SKM-1 (cell line): ENCODE measurements around the gene FARP2.
"Not testable (repeated sequence)": the region's sequence is repeated elsewhere in the genome, so short reads cannot be mapped to it uniquely, and the experiment has no call there.

Experiments used
- DNase-seq: peaks from one replicate; lab custom pipeline; 2025; ENCODE audit not compliant: unreplicated experiment; lab: John Stamatoyannopoulos, UW

Gene FARP2

DNA sequence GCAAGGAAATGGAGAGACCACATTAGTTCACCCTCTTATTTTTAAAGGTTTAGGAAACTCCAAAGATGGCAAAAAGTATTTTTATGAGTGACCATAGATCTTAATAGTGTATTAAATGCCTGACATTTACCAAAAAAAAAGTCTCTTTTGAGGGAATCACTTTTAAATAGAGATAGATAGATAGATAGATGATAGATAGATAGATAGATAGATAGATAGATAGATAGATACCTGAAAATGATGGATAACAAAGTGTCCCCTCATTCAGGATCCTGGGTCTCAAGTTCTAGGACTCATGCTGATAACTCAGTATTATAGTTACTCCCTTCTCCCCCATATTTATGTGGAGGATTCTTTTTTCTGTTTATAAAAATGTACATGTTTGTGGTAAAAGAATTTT is 52.8 kb downstream of the FARP2 start:
- DNase-seq: no peak

GRCh38 chr2:241410739-241411176 is 54.7 kb downstream of the FARP2 start:
- no peak for DNase-seq

GRCh38 chr2:241412144-241412543 is 56.1 kb downstream of the FARP2 start:
- DNase-seq: no peak

- DNase-seq: not testable (repeated sequence)
Measured at GRCh38 chr2:241413501-241413900, 57.4 kb downstream of the FARP2 start.

DNA sequence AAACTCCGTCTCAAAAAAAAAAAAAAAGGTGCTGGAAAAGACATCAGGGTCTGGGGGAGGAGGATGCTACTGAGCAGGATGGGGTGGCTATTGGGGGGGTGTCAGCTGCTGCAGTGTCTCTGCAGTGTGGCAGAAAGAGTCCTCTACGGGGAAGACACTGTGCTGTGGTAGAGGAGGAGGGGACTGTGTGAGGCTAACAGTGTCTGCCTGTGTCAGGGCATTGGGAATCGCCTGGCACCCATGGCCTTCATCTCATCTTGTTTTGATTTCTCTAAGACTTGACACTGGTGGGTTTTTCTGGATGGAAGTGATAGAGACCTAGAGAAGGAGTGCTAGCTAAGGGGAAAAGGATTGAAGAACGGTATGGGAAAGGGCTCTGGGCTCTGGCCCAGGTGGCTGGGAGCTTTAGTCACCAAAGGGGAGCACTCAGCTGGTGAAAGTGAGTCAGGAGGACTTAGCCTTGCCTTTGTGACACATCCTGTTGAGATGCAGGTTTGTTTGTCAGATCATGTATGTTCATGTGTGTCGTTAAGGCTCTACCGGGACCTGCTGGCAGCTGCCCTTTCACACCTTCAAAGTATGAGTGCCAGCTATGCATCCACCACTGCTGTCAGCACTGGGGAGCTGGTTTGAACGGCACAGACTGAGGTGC is 58.0 kb downstream of the FARP2 start:
- DNase-seq: no peak

DNA sequence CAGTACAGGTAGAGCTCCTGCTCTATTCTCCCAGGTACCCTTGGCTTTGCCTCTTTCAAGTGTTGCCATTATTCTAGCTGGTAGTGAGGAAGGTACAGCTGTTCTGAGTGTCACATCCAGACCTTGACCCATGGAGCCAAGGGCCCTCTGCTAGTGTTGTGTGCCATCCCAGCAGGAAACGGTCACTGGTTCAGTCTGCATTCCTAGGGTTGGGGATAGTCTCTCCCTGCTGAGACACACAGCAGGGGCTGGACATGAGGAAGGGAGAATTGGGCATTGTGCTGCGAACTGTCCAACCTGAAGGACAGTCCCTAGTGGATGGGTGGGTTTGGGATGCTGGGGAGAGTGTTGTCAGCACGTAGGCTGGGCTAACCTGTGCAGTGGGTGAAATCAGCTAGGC is 59.1 kb downstream of the FARP2 start:
- no peak for DNase-seq

GRCh38 chr2:241417626-241418025 is 61.5 kb downstream of the FARP2 start:
- no peak for DNase-seq

- DNase-seq: no peak
Measured at GRCh38 chr2:241421330-241421729, 65.2 kb downstream of the FARP2 start.

GRCh38 chr2:241421942-241422341 is 65.9 kb downstream of the FARP2 start:
- DNase-seq: not testable (repeated sequence)

- no peak for DNase-seq
Measured at GRCh38 chr2:241422350-241422749, 66.3 kb downstream of the FARP2 start.

DNA sequence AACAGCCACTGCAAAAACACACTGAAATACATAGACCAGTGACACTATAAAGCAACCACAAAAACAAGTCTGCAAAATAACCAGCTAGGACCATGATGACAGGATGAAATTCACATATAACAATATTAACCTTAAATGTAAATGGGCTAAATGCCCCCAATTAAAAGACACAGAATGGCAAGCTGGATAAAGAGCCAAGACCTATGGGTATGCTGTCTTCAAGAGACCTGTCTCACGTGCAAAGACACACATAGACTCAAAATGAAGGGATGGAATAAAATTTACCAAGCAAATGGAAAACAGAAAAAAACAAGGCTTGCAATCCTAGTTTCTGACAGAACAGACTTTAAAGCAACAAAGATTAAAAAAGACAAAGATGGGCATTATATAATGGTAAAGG is 67.4 kb downstream of the FARP2 start:
- DNase-seq: not testable (repeated sequence)

GRCh38 chr2:241425368-241425767 is 69.3 kb downstream of the FARP2 start:
- no peak for DNase-seq

- DNase-seq: no peak
Measured at GRCh38 chr2:241430178-241430577, 74.1 kb downstream of the FARP2 start.

GRCh38 chr2:241432824-241433448 is 76.9 kb downstream of the FARP2 start:
- DNase-seq: no peak

DNA sequence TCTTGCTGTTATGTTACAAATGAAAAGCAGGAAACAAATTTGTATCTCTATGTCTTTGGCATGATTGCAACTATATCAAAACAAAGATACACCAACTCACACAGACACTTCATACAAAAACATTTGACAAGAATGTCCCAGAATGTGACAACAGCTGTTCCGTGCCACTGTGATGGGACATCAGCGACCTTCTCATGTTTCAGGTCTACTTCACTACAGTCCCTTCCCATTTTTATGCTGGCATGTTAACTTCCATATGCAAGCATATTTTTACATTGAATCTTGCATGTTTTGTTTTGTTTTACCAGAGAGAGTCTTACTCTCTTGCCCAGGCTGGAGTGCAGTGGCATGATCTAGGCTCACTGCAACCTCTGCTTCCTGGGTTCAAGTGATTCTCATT is 81.1 kb downstream of the FARP2 start:
- no peak for DNase-seq

- no peak for DNase-seq
Measured at GRCh38 chr2:241441492-241441891, 85.4 kb downstream of the FARP2 start.

GRCh38 chr2:241443486-241444223 is 87.6 kb downstream of the FARP2 start:
- peak; percentile 41 for DNase-seq

- DNase-seq: no peak
Measured at GRCh38 chr2:241445426-241445825, 89.3 kb downstream of the FARP2 start.

- not testable (repeated sequence) for DNase-seq
Measured at GRCh38 chr2:241450092-241450491, 94.0 kb downstream of the FARP2 start.

DNA sequence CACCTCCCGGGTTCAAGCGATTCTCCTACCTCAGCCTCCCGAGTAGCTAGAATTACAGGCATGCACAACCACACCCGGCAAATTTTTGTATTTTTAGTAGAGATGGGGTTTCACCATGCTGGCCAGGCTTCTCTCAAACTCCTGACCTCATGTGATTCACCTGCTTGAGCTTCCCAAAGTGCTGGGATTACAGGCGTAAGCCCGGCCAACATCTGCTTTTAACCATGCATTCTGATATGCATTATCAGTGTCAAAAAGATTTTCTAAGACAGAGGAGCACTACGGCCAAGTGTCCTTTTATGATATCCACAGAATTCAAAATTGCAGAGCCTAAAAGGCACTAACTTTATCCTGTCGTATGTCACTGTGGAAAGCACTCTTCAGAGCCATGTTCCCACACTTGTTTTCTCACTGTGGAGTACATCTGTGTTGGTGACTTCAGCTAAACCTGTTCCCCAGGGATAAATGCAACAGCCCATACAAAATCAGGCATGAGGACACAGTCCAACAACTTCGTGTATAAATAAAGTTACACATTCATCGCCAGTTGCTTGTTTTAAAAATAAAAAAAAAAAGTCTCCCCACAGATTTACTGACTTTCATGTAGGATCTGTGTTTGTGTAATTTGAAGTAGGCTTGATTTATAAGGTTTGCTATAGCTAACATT is 95.9 kb downstream of the FARP2 start:
- no peak for DNase-seq

DNA sequence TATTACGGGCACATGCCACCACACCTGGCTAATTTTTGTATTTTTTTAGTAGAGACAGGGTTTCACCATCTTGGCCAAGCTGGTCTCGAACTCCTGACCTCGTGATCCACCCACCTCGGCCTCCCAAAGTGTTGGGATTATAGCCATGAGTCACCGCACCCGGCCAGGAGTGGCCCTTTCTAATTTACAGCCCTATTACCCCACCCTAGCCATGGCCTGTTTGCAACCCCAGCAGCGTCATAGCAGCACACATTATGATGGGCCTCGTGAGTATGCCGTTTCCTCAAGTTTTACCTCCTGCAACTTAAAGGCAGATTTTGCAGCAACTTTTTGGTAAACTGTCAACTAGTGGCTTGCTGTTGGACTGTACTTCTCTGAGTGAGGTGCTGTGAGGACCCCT is 97.8 kb downstream of the FARP2 start:
- DNase-seq: peak; percentile 33
